Skeletal muscle satellite cell (primary cell): Measurements from ENCODE around the gene THPO.
A peak's percentile ranks its signal among the peaks of the same experiment; 100 is the strongest.

Experiments used
- H3K27me3 ChIP-seq: 2 replicates; pipeline ENCODE4 v1.7.0; 2013; ENCODE audit warnings: low read length; ENCODE audit not compliant: control insufficient read depth, insufficient read depth
- H3K36me3 ChIP-seq: 2 replicates; pipeline ENCODE4 v1.7.0; 2013; ENCODE audit warnings: mild to moderate bottlenecking, control low read depth, low read length; ENCODE audit not compliant: insufficient read depth
- H3K4me1 ChIP-seq: 2 replicates; pipeline ENCODE4 v1.7.0; 2013; ENCODE audit warnings: low read length; ENCODE audit not compliant: control insufficient read depth, insufficient read depth
- H3K4me2 ChIP-seq: 2 replicates; pipeline ENCODE4 v1.7.0; 2013; ENCODE audit warnings: mild to moderate bottlenecking, low read length
- H3K4me3 ChIP-seq: 2 replicates; pipeline ENCODE4 v1.7.0; 2013; ENCODE audit warnings: low read length
- H3K9ac ChIP-seq: 2 replicates; pipeline ENCODE4 v1.7.0; 2013; ENCODE audit warnings: mild to moderate bottlenecking, low read depth, low read length, moderate library complexity
- H3K9me3 ChIP-seq: replicated peaks from 2 replicates; pipeline ENCODE4 v1.7.0; 2013; ENCODE audit warnings: mild to moderate bottlenecking, control low read depth, low read length

Gene THPO

DNA sequence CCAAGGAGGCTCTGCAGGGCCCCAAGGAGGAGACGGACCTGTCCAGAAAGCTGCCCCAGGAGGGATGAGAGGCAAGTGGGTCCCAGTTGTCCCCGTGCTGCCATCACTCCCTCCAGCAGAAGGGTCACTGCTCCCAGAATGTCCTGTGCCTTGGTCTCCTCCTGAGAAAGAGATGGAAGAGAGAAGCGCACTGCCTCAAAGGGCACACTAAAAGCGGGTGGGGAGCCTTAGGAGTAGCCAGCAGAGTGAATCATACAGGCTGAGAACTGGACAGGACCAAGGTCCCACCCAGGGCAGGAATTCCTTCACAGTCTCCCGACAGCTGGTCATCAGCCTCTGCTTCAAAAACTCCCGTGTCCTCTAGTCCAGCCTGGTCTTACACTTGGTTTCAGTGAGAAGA lies 4.6 kb downstream of the THPO start:
- H3K36me3 ChIP-seq = peaks cover 4% of the 10 kb centered on the region
- H3K27me3 ChIP-seq = peaks cover 21% of the 10 kb centered on the region
- H3K4me3 ChIP-seq = no peak overlapping the region
- no peaks in the 10 kb centered on the region for H3K9me3 ChIP-seq
- H3K9ac ChIP-seq = no peak overlapping the region
- peak overlapping the region; percentile 26 for H3K4me2 ChIP-seq
- H3K4me1 ChIP-seq = peaks cover 31% of the 10 kb centered on the region

DNA sequence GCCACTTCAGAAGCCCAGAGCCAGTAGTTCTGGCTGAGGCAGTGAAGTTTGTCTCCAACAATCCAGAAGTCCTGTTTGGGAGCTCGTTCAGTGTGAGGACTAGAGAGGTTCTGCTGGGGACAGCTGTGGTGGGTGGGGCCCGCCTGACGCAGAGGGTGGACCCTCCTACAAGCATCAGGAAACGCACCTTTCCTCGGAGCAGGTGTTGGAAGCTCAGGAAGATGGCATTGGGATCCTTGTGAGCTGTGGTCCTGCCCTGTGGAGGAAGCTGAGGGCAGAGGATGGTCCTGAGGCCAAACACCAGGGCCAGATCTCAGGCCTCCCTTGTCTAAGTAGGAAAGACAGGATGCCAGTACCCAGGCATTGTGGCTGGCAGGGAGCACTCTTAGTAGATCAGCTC lies 5.1 kb downstream of the THPO start:
- H3K36me3 ChIP-seq = peaks cover 9% of the 10 kb centered on the region
- H3K4me1 ChIP-seq = peaks cover 36% of the 10 kb centered on the region
- H3K27me3 ChIP-seq = peaks cover 17% of the 10 kb centered on the region
- H3K9me3 ChIP-seq = no peaks in the 10 kb centered on the region
- peak overlapping the region; percentile 26 for H3K4me2 ChIP-seq
- H3K9ac ChIP-seq = no peak overlapping the region
- H3K4me3 ChIP-seq = no peak overlapping the region

DNA sequence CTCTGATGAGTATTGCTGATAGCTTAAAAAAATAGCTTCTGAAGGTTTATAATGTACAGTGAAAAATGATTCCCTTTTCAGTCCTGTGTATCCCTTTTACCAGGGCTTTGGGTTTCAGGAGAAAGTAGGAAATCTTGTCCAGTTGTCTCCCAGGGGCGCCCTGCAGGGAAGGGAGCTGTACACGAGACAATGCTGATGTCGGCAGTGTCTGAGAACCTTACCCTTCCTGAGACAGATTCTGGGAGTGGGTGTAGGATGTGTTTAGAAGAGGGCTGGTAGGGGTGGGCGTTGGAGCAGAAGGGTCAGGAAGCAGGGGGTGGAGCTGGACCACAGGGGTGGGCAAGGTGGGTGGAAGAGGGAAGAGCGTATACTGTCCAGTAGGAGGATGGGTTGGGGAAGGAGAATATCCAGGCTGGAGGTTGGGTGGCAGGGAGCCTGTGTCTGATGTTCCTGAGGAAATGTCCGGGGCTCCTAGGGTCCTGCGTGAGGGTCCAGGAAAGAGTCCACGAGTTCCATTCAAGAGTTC lies 5.6 kb downstream of the THPO start:
- Histone ChIP-seq H3K4me1 (peaks cover 39% of the 10 kb centered on the region), H3K9ac (no peak overlapping the region), H3K4me3 (no peak overlapping the region), H3K36me3 (peaks cover 12% of the 10 kb centered on the region), H3K4me2 (no peak overlapping the region), H3K27me3 (peaks cover 12% of the 10 kb centered on the region), H3K9me3 (no peaks in the 10 kb centered on the region)

DNA sequence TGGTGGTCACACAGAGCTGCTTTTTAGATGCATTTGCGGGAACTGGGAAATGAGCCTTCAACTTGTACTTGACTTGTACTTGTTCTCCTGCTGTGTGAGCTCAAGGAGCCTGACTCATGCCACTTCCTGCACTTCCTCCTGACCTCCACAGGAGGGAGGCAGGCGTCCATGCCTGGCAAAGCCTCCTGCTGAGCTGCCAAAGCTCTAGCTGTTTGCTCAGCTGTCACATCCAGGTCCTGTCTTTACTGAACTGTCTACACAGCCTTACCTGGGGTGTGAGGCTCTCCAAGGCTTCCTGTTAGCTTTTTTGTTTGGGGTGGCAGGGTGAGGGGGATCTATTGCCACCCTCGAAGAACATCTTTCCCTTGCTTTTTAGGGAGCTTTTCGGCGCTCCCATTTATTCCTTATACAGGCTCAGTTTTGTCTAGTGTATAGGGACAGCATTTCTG lies 6.4 kb downstream of the THPO start:
- Histone ChIP-seq H3K9ac (no peak overlapping the region), H3K9me3 (no peaks in the 10 kb centered on the region), H3K27me3 (peaks cover 9% of the 10 kb centered on the region), H3K4me2 (no peak overlapping the region), H3K4me3 (no peak overlapping the region), H3K4me1 (peaks cover 45% of the 10 kb centered on the region), H3K36me3 (peaks cover 16% of the 10 kb centered on the region)

DNA sequence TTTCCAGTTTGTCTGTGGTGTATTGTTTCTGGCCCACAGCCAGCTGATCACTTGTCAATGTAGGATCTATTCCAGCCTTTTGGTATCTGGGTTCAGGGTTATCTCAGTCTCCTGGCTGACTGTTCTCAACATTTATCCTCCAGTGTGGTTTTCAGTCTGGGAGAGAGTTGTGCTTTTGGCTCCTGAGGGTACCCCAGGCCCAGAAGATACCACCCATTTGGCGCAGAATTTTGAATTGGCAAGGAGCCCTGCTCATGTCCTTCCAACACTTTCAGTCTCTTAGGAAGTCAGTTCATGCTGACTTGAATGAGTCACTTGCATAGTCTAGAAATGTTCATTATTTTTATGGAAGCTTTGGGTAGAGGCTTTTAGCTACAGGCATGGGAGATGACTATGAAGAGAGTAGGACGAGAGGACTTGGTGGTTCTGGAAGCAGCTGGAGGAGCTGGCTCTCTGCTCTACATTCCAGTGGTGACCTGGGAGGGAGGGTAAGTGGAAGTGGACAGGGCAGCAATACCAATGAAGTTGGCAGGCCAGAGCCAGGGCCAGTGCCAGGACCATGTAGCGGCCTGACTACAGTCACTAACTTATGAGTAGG lies 9.3 kb downstream of the THPO start:
- H3K4me2 ChIP-seq = peak overlapping the region; percentile 9
- H3K4me3 ChIP-seq = no peak overlapping the region
- H3K9ac ChIP-seq = no peak overlapping the region
- H3K27me3 ChIP-seq = no peaks in the 10 kb centered on the region
- peaks cover 56% of the 10 kb centered on the region for H3K4me1 ChIP-seq
- peaks cover 17% of the 10 kb centered on the region for H3K36me3 ChIP-seq
- H3K9me3 ChIP-seq = no peaks in the 10 kb centered on the region

DNA sequence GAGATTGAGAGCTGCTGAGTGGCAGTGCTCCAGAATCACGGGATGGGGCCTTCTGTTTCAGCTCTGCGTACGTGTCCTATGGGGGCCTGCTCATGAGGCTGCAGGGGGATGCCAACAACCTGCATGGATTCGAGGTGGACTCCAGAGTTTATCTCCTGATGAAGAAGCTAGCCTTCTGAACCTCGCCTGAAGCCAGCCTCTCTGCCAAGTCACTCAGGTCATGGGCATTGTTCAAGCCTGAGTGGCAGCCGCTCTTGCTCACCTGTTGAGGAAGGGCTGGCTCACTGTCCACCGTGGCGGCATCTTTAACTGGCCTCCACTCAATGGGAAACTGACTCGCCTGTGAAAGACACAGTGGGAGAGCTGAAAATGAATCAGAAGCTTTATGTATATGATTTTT lies 9.9 kb downstream of the THPO start:
- no peak overlapping the region for H3K4me2 ChIP-seq
- H3K4me3 ChIP-seq = no peak overlapping the region

DNA sequence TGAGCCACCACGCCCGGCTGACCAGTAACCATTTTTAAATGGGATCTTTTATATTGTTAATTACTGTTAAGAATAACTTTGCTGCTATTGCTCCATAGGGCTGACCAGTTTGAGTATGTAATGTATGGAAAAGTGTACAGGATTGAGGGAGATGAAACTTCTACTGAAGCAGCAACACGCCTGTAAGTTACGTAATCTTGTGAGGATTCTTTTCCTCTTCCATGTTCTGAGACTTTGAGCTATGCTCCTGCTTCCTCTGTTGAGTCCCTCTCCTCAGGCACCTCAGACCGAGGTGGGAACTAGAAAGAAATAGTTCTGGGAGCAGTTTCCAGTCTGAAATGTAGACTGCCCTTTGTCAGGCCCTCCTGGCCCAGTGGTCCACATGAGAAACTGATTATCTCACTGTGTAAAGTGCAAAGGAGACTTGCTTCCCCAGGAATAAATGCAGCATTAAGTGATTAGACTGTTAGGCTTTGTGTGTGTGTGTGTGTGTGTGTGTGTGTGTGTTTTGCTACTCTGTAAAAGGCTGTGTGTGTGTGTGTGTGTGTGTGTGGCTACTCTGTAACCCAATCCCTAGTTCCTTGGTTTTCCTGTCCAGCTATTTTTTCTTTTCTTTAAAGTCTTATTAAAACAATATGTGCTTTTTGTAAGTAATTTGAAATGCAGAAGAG lies 11.3 kb downstream of the THPO start:
- Histone ChIP-seq H3K9me3 (no peaks in the 10 kb centered on the region), H3K4me1 (peaks cover 45% of the 10 kb centered on the region), H3K27me3 (no peaks in the 10 kb centered on the region), H3K4me2 (no peak overlapping the region), H3K9ac (no peak overlapping the region), H3K36me3 (peaks cover 17% of the 10 kb centered on the region), H3K4me3 (no peak overlapping the region)

More for the DNA sequence above, 9.9 kb downstream of the THPO start:
- H3K4me1 ChIP-seq = peaks cover 50% of the 10 kb centered on the region
- H3K27me3 ChIP-seq = no peaks in the 10 kb centered on the region
- H3K36me3 ChIP-seq = peaks cover 17% of the 10 kb centered on the region
- no peaks in the 10 kb centered on the region for H3K9me3 ChIP-seq
- no peak overlapping the region for H3K9ac ChIP-seq

DNA sequence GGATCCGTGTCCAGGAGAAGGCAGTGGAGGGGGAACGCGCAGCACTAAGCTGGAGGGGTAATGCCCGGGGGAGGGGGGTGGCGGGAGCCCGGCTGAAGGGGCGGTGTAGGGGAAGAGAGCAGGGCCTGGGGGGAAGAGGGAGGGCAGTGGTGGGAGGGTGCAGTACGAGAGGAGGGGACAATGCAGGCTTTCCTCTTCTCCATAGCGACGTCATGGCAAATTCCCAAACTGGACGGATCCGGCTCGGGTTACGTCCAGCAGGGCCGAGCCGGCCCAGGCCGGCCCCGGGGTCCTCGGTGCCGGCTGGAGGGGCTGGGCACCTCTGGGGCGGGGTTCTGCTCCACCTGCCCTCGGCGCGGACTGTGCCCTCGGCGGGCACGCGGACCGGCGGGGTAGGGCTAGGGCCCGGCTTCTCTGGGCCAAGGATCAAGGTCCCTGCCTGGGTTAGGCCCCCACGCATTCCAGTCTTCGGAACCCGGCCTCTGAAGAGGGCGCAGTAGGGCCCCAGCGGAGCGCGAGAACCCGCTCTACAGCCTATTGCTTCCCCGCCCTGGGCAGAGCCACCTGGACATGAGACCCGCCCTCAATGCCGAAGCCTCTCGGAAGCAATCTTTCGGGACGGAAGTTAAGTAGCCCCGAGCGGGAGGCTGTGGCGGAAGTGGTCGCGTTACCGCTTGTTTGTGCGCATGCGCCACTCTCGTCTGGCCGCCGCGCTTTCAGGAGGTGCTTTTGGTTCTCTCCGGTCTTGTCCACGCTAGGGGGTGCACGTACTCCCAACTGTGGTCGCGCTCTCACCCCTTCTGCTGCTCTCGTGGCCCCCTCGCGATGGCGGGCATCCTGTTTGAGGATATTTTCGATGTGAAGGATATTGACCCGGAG lies 15.1 kb downstream of the THPO start:
- Histone ChIP-seq H3K9me3 (no peaks in the 10 kb centered on the region), H3K4me1 (peaks cover 34% of the 10 kb centered on the region), H3K9ac (peak overlapping the region; percentile 98), H3K4me3 (peak overlapping the region; percentile 73), H3K4me2 (peak overlapping the region; percentile 81), H3K27me3 (no peaks in the 10 kb centered on the region), H3K36me3 (peaks cover 8% of the 10 kb centered on the region)

DNA sequence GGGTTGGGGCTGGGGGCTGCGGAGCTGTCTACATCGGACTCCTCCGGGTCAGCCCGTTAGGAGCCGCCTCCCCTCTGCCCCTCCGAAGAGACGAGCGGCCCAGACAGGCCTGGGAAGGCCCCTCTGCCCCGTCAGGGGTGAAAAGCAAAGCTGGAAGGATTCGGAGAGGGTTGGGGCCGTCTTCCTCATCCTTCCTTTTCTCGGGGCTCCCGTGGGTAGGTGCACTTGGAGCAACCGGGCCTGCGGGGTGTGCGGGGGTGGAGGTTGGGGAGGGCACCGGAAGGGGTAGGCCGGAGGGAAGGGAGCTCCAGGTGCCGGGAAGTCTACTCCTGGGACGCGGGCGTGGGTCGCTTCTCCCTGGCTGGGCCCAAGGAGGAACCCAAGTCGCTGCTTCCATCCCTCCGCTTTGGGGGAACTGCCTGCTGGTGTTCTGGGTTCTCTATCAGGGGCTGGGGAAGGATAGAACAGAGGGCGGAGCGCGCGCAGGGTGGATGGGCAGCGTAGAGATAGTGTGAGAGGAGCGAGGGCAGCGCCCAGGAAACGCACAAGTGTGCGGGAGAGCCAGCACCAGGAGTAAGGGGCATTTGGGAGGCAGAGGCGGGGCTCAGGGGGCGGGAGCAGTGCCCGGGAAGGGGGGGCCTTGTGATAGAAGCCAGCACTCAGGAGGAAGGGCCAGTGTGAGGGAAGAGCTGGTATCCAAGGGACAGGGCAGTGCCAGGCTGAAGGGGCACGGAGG lies 15.9 kb downstream of the THPO start:
- peaks cover 5% of the 10 kb centered on the region for H3K36me3 ChIP-seq
- peak overlapping the region; percentile 98 for H3K9ac ChIP-seq
- H3K9me3 ChIP-seq = no peaks in the 10 kb centered on the region
- H3K4me1 ChIP-seq = peaks cover 31% of the 10 kb centered on the region
- peak overlapping the region; percentile 81 for H3K4me2 ChIP-seq
- no peaks in the 10 kb centered on the region for H3K27me3 ChIP-seq
- peak overlapping the region; percentile 73 for H3K4me3 ChIP-seq

DNA sequence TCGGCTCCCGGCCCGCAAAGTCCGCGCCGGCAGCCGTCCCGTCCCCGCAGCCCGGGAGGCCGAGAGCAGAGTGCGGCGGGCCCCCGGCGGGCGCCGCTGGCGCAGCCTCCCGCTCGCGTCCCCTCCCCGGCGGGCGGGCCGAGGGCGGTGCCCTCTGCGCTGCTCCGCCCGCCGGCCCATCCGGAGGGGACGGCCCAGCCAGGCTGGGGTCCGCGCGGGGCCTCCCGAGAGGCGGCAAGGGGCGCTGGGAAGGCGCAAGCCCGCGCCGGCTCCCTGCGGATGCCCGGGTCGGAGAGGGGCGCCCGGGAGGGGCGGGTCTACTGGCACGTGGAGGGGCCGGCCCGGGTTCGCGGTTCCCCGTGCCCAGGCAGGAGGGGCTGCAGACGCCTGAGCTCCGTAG lies 16.5 kb downstream of the THPO start, which contains the start of the genes CLCN2 and POLR2H:
TSS of gene CLCN2 (minus strand) at position 74 of the 400 bp plus-strand sequence. CDS start 126 bp downstream, outside the sequence.
TSS of gene POLR2H (plus strand) at position 179 of the 400 bp plus-strand sequence. CDS start 1,783 bp downstream, outside the sequence.
- Histone ChIP-seq H3K36me3 (peaks cover under 1% of the 10 kb centered on the region), H3K9me3 (no peaks in the 10 kb centered on the region), H3K9ac (peak within 1 kb of the TSS; percentile 98), H3K4me1 (peaks cover 25% of the 10 kb centered on the region), H3K27me3 (no peaks in the 10 kb centered on the region), H3K4me3 (peak within 1 kb of the TSS; percentile 73), H3K4me2 (peak within 1 kb of the TSS; percentile 81)
